Measurements from ENCODE around the gene ABCC1. TPM values are rescaled to one million over a fixed set of nuclear protein-coding genes. Genes with fewer than 3 reads are reported as not detected.
"Not testable (repeated sequence)": the region's sequence is repeated elsewhere in the genome, so short reads cannot be mapped to it uniquely, and the experiment has no call there.

Gene ABCC1
- total RNA-seq, 1 donor from 2014 or later, result 69.4 TPM

GRCh38 chr16:16176328-16176727, 226.9 kb downstream of the ABCC1 start:
- no peaks in the 10 kb centered on the region for H3K4me1 Mint-ChIP-seq
- no peak overlapping the region for H3K27ac Mint-ChIP-seq

GRCh38 chr16:16178455-16179162, 229.2 kb downstream of the ABCC1 start:
- no peak overlapping the region for H3K4me3 Mint-ChIP-seq
- no peaks in the 10 kb centered on the region for H3K4me1 Mint-ChIP-seq
- peaks cover 13% of the 10 kb centered on the region for H3K9me3 Mint-ChIP-seq
- H3K27me3 Mint-ChIP-seq (ENCODE audit: low read depth), result no peaks in the 10 kb centered on the region
- no peak for DNase-seq (ENCODE audit: low spot score in 2 of 2, unreplicated experiment in 2 of 2)
- no peak for TF ChIP-seq CTCF (IDR thresholded peaks at IDR 0.05; ENCODE audit: unreplicated experiment)
- H3K36me3 Mint-ChIP-seq, result no peaks in the 10 kb centered on the region
- no peak overlapping the region for H3K27ac Mint-ChIP-seq

More at GRCh38 chr16:16176328-16176727, 226.9 kb downstream of the ABCC1 start:
- H3K9me3 Mint-ChIP-seq, result peaks cover 13% of the 10 kb centered on the region
- no peak overlapping the region for H3K4me3 Mint-ChIP-seq
- no peaks in the 10 kb centered on the region for H3K27me3 Mint-ChIP-seq (ENCODE audit: low read depth)
- no peak for DNase-seq (ENCODE audit: low spot score in 2 of 2, unreplicated experiment in 2 of 2)
- no peaks in the 10 kb centered on the region for H3K36me3 Mint-ChIP-seq
- TF ChIP-seq CTCF (IDR thresholded peaks at IDR 0.05; ENCODE audit: unreplicated experiment), result no peak

GRCh38 chr16:16181748-16182147, 232.3 kb downstream of the ABCC1 start:
- not testable (repeated sequence) for H3K4me3 Mint-ChIP-seq; H3K27me3 Mint-ChIP-seq (ENCODE audit: low read depth); H3K36me3 Mint-ChIP-seq; H3K4me1 Mint-ChIP-seq; DNase-seq (ENCODE audit: low spot score in 2 of 2, unreplicated experiment in 2 of 2); H3K9me3 Mint-ChIP-seq; H3K27ac Mint-ChIP-seq

- Mint-ChIP-seq H3K4me1 (no peaks in the 10 kb centered on the region), H3K36me3 (no peaks in the 10 kb centered on the region), H3K4me3 (no peak overlapping the region), H3K9me3 (peaks cover 5% of the 10 kb centered on the region), H3K27ac (no peak overlapping the region), H3K27me3 (ENCODE audit: low read depth) (no peaks in the 10 kb centered on the region)
- no peak for TF ChIP-seq CTCF (IDR thresholded peaks at IDR 0.05; ENCODE audit: unreplicated experiment)
- no peak for DNase-seq (ENCODE audit: low spot score in 2 of 2, unreplicated experiment in 2 of 2)
These were observed 233.5 kb downstream of the ABCC1 start for GRCh38 chr16:16182918-16183317.

GRCh38 chr16:16183562-16183961, 234.1 kb downstream of the ABCC1 start:
- Mint-ChIP-seq H3K4me1 (no peaks in the 10 kb centered on the region), H3K36me3 (no peaks in the 10 kb centered on the region), H3K4me3 (no peak overlapping the region), H3K27ac (no peak overlapping the region), H3K9me3 (peaks cover 5% of the 10 kb centered on the region), H3K27me3 (ENCODE audit: low read depth) (no peaks in the 10 kb centered on the region)
- DNase-seq (ENCODE audit: low spot score in 2 of 2, unreplicated experiment in 2 of 2), result no peak
- no peak for TF ChIP-seq CTCF (IDR thresholded peaks at IDR 0.05; ENCODE audit: unreplicated experiment)

- TF ChIP-seq CTCF (IDR thresholded peaks at IDR 0.05; ENCODE audit: unreplicated experiment), result no peak
- DNase-seq (ENCODE audit: low spot score in 2 of 2, unreplicated experiment in 2 of 2), result no peak
- Mint-ChIP-seq H3K4me1 (no peaks in the 10 kb centered on the region), H3K4me3 (no peak overlapping the region), H3K9me3 (peaks cover 5% of the 10 kb centered on the region), H3K27me3 (ENCODE audit: low read depth) (no peaks in the 10 kb centered on the region), H3K27ac (no peak overlapping the region), H3K36me3 (no peaks in the 10 kb centered on the region)
These were observed 235.2 kb downstream of the ABCC1 start for GRCh38 chr16:16184594-16184993.
